ENCODE data around the gene FASLG. TPM values are rescaled to one million over a fixed set of nuclear protein-coding genes. Genes with fewer than 3 reads are reported as not detected.

FASLG gene
- total RNA-seq, result not detected in 2 replicates

GRCh38 chr1:172658871-172659453 is at the start of gene FASLG:
TSS of gene FASLG (plus strand) at chr1:172659103. CDS start at chr1:172659202, 99 bp downstream.

Other genes starting within 250 kb of the FASLG start
- not detected in 2 replicates for gene C1orf105, start 238.4 kb upstream of the FASLG start, total RNA-seq
- 12.2 and 16.4 TPM in 2 replicates for gene PIGC, start 215.0 kb upstream of the FASLG start, total RNA-seq
- 9.9 and 18.1 TPM in 2 replicates for gene SUCO, start 126.0 kb upstream of the FASLG start, total RNA-seq